Gastrocnemius medialis (tissue), 4 donors: ENCODE measurements around the gene COMMD2.

Experiments used
- CTCF ChIP-seq, 5 experiments: fragments of 450-650 bp in 3 of 5; fragments of 200-600 bp in 2 of 5; sonication (generic) in 2 of 5; IDR thresholded peaks in 4 of 5; conservative IDR thresholded peaks in 1 of 5; 1 replicate in 4 of 5; 2 replicates in 1 of 5; pipeline ENCODE4 v1.5.1; 2016 to 2019; ENCODE audit warnings: antibody characterized with exemption in 5 of 5, mild to moderate bottlenecking in 3 of 5, moderate library complexity in 3 of 5
- POLR2A ChIP-seq, 2 donors: fragments of 450-650 bp; IDR thresholded peaks; one replicate each; pipeline ENCODE4 v1.6.1; 2017; ENCODE audit warnings: antibody characterized with exemption in 2 of 2, mild to moderate bottlenecking in 2 of 2, moderate library complexity in 2 of 2

GRCh38 chr3:149767720-149768119 is 15.4 kb upstream of the COMMD2 start:
- TF ChIP-seq CTCF (IDR thresholded peaks at IDR 0.05 in 4 of 5, conservative IDR thresholded peaks at IDR 0.05 in 1 of 5): no peak
- no peak for TF ChIP-seq POLR2A (IDR thresholded peaks at IDR 0.05)
